EH (cell line): Measurements from ENCODE around the gene CALHM2.
"Not testable (repeated sequence)": the region's sequence is repeated elsewhere in the genome, so short reads cannot be mapped to it uniquely, and the experiment has no call there.

Experiments
- DNase-seq: peaks from one replicate; pipeline ENCODE4 v3.0.0-alpha.2; 2015; ENCODE audit warnings: low read depth

CALHM2 gene

GRCh38 chr10:103451831-103452505 lies at the start of gene CALHM2:
TSS of gene CALHM2 (minus strand) at chr10:103452370. CDS start at chr10:103449941, 2,429 bp downstream.
- DNase-seq: peak; percentile 74

GRCh38 chr10:103501186-103501585 lies 49.0 kb upstream of the CALHM2 start:
- DNase-seq: no peak

DNA sequence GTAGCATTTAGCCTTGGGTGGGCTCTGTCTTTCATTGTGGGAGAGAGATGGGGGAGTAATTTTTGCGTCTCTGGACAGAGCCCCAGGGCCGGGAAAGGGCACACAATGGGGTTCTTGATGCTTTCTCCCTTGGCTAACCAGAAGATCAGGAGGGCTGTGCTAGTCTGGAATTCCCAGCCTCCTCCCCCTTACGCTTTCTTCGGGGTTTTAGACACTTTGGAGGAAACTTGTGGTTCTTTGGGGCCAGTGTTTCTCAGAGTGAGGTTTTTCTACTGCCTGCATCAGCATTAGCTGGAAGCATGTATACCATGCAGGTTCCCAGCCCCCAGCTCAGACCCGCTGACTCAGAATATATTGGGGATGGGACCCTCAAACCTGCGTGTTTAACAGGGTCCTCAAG lies 48.3 kb upstream of the CALHM2 start:
- DNase-seq: no peak

DNA sequence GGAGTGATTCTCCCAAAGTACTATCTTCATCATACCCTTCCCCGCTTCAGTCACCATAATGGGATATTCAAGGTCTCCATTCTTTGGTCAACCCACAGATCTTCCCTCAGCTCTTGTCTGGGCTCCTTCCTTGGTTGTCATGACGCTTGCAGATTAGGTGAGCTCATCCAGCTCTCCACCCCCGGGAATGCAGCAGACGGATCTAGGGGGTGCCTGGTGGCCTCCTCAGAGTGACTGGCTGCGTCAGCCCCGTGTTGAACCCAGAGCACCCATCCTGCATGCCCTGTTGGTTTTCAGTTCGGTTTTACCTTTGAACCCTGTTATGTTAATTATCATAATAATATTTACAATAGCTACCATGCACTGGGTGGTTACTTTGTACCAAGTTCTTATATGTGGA lies 47.7 kb upstream of the CALHM2 start:
- DNase-seq: no peak

DNA sequence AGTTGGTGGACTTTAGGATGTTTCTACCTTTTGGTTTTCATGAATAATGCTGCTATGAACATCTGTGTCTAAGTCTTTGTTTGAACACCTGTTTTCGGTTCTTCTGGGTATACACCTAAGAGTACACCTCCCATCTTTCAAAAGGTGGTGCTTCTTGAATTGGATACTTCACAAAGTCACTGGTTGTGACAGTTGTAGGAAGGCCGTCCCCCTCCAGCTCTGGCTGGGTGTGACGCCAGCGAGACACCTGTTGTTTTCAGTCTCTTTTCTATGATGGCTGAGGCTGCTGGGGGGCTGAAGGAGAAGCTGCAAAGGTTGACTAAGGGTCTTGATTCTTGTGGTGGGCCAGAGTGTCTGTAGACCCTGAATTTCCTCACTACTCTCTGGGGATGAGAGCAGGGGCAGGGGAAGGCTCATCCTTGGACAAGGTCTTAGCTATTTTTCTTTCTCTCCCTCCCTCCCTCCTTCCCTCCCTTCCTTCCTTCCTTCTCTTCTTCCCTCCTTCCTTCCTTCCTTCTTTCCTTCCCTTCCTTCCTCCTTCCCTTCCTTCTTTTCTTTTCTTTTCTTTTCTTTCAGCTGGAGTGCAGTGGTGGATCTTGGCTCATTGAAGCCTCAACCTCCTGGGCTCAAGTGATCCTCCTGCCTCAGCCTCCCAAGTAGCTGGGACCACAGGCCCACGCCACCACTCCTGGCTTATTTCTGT lies 46.9 kb upstream of the CALHM2 start:
- no peak for DNase-seq

DNA sequence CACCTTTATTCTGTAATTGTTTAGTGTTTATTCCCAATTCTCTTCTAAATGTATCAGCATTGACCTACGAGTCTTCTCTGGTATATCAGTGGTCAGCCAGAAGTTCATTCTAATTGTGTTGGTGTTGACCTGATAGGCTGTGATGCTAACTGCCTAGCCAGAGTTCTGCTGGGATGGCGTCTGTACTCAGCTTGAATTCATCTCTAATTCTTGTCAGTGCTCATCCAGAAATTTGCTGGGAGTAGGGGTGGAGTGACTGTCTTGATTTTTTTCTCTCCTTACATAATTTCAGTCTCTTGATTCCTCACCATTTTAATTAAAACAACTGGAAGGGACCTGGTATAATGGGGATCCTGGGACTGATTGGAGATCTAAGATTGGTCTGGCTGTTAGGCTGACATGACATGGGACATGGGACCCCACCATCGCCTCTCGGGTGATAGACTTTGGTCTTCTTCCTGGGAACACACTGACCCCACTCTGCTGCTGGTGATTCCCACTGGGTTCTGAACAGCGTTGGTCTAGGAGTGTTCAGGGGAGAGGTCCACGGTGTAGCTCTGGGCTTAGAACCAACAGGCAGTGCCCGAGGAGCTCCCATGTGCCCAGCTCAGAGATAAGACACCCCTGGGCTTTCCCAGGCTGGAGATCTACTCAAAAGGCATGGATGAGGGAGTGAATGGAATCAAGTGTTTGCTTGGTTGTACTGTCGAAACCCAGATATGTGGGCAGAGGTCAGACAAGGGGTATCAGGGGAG lies 45.2 kb upstream of the CALHM2 start:
- DNase-seq: no peak

DNA sequence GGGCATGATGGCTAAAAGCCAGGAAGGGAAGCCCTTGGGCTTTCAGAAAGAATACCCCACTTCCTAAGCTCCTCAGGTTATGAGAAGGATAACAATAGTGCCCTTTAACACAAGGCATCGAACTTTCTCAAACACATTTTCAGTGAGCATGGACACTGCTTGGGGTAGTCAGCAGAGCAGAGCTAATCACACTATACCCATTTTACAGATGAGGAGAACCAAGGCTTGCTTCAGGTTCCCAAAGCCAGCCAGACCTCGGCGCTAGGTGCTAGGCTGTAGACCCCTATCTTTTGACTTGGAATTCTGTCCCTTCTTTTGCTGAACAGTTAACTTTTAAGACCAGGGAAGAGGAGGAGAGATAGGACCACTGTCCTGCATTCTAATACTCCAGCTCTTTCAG lies 43.2 kb upstream of the CALHM2 start:
- no peak for DNase-seq

DNA sequence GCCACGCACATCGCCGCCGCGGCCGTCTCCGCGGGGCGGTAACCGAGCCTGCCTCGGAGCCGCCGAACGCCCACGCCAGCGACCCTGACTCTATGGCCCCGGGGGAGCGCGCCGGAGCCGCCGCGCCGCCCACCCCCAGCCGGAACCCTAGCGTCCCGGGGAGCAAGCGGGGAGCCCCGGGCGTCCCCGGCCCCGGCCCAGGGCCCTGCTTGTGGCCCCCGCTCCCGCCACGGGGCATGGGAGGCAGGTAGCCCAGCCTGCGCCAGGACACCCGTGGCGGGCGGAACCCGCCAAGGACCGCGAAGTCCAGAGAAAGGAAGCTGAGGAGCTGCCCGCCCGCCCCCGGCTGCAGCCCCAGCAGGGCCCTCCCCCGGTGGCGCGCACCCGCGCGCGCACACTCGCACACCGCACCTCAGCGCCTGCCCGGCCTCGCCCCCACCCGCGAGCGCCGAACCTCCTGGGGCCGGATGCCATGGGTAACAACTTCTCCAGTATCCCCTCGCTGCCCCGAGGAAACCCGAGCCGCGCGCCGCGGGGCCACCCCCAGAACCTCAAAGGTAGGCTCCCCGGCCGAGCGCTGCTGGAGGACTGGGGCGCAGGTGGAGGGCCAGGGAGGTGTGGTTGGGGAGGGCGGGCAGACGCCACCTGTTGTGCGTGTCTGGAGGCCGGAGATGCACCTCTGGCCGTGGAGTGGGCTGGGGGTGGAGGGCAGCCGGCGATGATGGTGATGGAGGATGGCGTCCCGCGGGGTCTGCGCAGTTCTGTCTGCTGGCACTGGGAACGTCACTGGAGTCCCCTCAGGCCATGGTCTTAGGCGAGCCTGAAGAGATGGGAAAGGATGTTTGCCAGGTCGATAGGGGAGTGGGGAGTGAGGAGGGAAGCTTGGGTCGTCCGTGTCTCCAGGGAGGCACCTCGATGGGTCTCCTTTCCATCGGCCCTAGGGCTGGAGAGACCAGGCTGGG lies 42.0 kb upstream of the CALHM2 start:
- DNase-seq: peak; percentile 11

- peak; percentile 21 for DNase-seq
Measured at GRCh38 chr10:103493362-103493915, 41.3 kb upstream of the CALHM2 start, which contains the start of gene NEURL1. TSS of gene NEURL1 (plus strand) at chr10:103493705. CDS start at chr10:103494388, 683 bp downstream.

- DNase-seq: peak; percentile 10
Measured at GRCh38 chr10:103492655-103493261, 40.6 kb upstream of the CALHM2 start.

DNA sequence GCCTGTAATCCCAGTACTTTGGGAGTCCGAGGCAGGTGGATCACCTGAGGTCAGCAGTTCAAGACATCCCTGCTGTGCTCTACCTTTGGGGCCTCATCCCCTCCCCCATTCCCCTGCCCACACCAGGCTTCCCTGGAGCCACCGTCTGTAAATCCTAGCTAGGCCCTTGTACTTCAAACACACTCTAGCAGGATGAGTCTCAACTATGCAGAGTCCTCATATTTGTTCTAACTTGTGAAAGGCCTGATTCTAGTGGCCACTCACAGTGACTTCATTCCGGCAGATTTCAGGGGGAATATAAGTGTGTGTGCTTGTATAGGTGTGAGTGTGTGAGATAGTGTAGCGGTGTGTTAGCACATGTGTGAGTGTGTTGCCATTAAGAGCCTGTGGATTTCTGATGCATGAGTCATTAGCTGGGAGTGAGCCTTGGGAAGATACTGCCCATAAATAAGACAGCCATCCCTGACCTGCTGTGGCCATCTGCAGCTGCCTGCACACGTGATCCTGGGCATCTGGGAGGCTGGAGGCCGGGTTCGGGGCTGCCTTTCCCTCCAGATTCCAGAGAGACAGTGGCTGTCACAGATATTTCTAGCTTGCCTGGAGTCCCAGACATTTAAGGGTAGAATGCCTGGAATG lies 39.7 kb upstream of the CALHM2 start:
- peak; percentile 98 for DNase-seq

DNA sequence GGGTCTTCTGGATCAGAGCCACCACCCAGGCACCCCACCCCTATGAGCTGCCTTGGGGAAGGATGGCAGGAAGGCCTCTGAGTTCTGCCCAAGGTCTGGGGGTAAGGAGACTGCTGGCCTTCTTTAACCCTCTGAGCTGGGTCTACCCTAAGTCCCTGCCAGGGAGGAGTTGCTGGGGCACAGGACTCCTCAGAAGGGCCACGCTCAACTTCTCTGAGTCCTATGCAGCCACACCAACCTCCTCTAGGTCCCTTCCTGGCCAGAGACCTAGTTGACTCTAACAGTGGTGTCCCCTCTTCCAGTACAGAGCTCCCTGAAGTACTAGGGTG lies 38.8 kb upstream of the CALHM2 start:
- no peak for DNase-seq

- DNase-seq: no peak
Measured at GRCh38 chr10:103487410-103487708, 35.2 kb upstream of the CALHM2 start.

GRCh38 chr10:103486635-103487409 lies 34.7 kb upstream of the CALHM2 start:
- not testable (repeated sequence) for DNase-seq

- DNase-seq: peak; percentile 74
Measured at GRCh38 chr10:103481974-103482531, 29.9 kb upstream of the CALHM2 start.

GRCh38 chr10:103480521-103480920 lies 28.4 kb upstream of the CALHM2 start:
- peak; percentile 68 for DNase-seq

DNA sequence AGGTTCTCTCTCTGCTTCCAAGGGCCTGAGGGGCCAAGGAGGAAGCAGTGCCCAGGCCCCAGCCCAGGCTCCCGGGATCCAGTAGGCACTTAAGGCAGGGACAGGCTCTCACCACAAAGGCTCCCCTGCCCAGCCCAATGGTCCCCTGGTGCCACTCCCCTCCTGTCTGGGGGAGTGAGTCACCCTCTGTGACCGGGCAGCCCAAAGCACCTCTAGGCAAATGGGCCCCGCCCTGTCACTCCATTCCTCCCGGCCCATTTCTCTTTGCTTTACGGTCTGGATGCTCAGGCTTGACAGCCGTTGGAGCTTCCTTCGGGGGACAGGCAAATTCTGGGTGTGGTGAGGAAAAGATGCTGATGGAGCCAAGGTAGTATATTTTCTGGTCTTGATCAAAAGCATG lies 27.0 kb upstream of the CALHM2 start, which contains the start of gene CALHM3:
TSS of gene CALHM3 (minus strand) at position 106 of the 400 bp plus-strand sequence. CDS start 208 bp downstream, outside the sequence.
- DNase-seq: peak; percentile 54

DNA sequence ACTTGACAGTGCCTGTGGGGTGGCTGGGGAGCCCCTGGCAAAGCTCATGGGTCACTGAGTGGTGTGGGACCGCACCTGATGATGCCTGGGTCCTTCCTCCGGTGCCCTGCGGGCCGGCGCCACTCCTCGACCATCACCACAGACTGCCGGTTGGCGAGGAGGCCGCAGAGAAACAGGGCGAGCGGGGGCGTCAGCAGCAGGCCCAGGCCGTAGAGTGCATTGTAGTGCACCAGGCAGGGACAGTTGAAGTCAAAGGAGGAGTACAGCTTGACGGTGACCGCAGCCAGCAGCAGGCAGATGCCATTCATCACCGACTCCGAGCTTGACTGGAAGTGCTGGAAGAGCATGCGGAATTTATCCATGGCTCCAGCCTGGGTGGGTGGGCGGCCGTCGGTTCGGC lies 26.5 kb upstream of the CALHM2 start:
- DNase-seq: no peak

DNA sequence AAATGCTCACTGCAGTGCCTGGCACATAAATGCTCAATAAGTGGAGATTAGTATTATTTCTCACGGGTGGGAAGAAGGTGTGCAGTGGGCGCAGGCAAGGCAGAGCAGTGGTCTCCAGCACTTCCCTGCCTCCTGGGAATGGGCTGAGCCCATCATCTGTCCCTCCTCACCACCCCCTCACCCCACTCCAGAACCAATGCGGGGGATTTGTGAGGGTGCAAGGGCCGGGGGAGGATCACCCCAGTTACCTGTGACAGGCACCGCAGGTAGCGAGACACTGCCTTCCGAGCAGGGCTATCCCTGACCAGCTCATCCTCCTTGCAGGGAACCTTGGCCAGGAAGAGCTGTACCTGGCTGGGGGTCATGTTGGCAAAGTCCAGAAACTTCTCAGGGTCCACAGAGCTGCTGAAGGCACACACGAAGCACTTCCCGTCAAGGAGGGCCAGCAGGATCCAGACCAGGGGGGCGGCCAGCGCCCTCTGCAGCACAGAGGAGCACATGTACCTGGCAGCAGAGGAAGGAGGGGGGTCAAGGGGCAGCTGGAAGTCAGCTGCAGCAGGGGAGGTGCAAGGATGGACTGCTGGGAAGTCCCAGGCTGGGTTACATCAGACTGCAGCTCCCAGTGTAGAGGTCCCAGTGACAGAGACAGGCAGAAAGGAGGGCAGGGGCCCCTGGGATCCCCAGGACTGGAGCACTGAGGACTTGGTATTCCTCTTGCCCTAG lies 24.0 kb upstream of the CALHM2 start:
- DNase-seq: peak; percentile 23
